ENCODE results near the gene RCN1. TPM values are rescaled to one million over a fixed set of nuclear protein-coding genes. Genes with fewer than 3 reads are reported as not detected.

The RCN1 gene
- total RNA-seq, 2 donors from 2014 or later: 88.5 to 91.6 TPM

DNA sequence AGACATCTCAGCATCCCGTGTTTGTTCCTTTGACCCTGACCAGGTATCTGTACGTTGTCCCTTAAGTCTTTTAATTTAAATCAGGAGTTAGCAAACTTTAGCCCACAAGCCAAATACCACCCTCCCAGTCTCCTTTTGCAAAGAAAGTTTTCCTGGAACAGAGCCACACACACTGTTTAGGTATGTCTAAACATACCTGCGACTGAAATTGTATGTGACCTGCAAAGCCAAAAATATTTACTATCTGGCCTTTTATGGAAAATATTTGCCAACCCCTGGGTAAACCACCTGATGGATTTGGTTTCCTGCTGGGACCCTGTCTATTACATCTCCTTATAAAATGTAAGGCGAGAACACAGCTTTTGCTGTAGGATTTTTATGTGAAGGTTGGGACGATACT lies 20.2 kb upstream of the RCN1 start:
- DNase-seq (ENCODE audit: low spot score): no peak
- no peak for ATAC-seq (ENCODE audit: insufficient number of reproducible peaks, low FRiP score, low read depth)
- H3K4me1 ChIP-seq (ENCODE audit: control insufficient read depth in 1 of 2, low read depth in 2 of 2): no peaks in the 10 kb centered on the region
- no peak for TF ChIP-seq CTCF (IDR thresholded peaks at IDR 0.05)
- no peaks in the 10 kb centered on the region for H3K27me3 ChIP-seq (replicated peaks; ENCODE audit: insufficient read depth)
- H3K36me3 ChIP-seq: no peaks in the 10 kb centered on the region
- no peak overlapping the region for H3K4me3 ChIP-seq
- no peaks in the 10 kb centered on the region for H3K9me3 ChIP-seq
- H3K27ac ChIP-seq: no peak overlapping the region

DNA sequence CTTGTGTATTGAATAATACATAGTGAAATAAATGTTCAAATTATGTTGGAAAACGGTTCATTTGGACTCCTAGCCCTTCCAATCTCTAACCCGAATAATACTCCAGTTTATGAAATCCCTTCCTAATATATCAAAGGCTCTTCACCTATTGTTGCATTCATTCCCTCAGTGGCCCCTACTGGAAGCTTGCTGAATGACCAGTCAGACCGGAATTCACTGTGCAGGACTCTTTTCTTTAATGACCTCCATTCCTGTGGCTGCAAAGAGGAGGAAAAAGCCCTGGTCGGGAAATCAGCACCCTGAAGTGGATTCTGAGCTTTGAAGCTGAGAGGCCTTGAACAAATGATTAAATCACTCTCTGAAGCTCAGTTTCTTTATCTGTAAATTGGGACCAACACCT lies 19.1 kb upstream of the RCN1 start:
- H3K36me3 ChIP-seq: no peaks in the 10 kb centered on the region
- no peaks in the 10 kb centered on the region for H3K27me3 ChIP-seq (replicated peaks; ENCODE audit: insufficient read depth)
- DNase-seq (ENCODE audit: low spot score): no peak
- no peak for TF ChIP-seq CTCF (IDR thresholded peaks at IDR 0.05)
- H3K4me3 ChIP-seq: no peak overlapping the region
- no peaks in the 10 kb centered on the region for H3K9me3 ChIP-seq
- no peak overlapping the region for H3K27ac ChIP-seq
- ATAC-seq (ENCODE audit: insufficient number of reproducible peaks, low FRiP score, low read depth): no peak
- H3K4me1 ChIP-seq (ENCODE audit: control insufficient read depth in 1 of 2, low read depth in 2 of 2): no peaks in the 10 kb centered on the region

GRCh38 chr11:32072872-32073643 lies 17.8 kb upstream of the RCN1 start:
- no peaks in the 10 kb centered on the region for H3K27me3 ChIP-seq (replicated peaks; ENCODE audit: insufficient read depth)
- DNase-seq (ENCODE audit: low spot score) (no peak), ATAC-seq (ENCODE audit: insufficient number of reproducible peaks, low FRiP score, low read depth) (no peak)
- H3K4me1 ChIP-seq (ENCODE audit: control insufficient read depth in 1 of 2, low read depth in 2 of 2): no peaks in the 10 kb centered on the region
- H3K27ac ChIP-seq: no peak overlapping the region
- no peaks in the 10 kb centered on the region for H3K36me3 ChIP-seq
- H3K4me3 ChIP-seq: no peak overlapping the region
- H3K9me3 ChIP-seq: no peaks in the 10 kb centered on the region
- TF ChIP-seq CTCF (IDR thresholded peaks at IDR 0.05): no peak

GRCh38 chr11:32073644-32074026 lies 17.2 kb upstream of the RCN1 start:
- Histone ChIP-seq H3K4me1 (ENCODE audit: control insufficient read depth in 1 of 2, low read depth in 2 of 2) (no peaks in the 10 kb centered on the region), H3K27me3 (replicated peaks; ENCODE audit: insufficient read depth) (no peaks in the 10 kb centered on the region), H3K36me3 (no peaks in the 10 kb centered on the region), H3K4me3 (no peak overlapping the region), H3K27ac (no peak overlapping the region), H3K9me3 (no peaks in the 10 kb centered on the region)
- ATAC-seq (ENCODE audit: insufficient number of reproducible peaks, low FRiP score, low read depth) (no peak), DNase-seq (ENCODE audit: low spot score) (no peak)
- no peak for TF ChIP-seq CTCF (IDR thresholded peaks at IDR 0.05)

- H3K4me1 ChIP-seq (ENCODE audit: control insufficient read depth in 1 of 2, low read depth in 2 of 2): no peaks in the 10 kb centered on the region
- no peaks in the 10 kb centered on the region for H3K9me3 ChIP-seq
- TF ChIP-seq CTCF (IDR thresholded peaks at IDR 0.05): no peak
- H3K36me3 ChIP-seq: no peaks in the 10 kb centered on the region
- H3K27ac ChIP-seq: no peak overlapping the region
- H3K27me3 ChIP-seq (replicated peaks; ENCODE audit: insufficient read depth): no peaks in the 10 kb centered on the region
- ATAC-seq (ENCODE audit: insufficient number of reproducible peaks, low FRiP score, low read depth) (no peak), DNase-seq (ENCODE audit: low spot score) (no peak)
- no peak overlapping the region for H3K4me3 ChIP-seq
Observed at GRCh38 chr11:32079553-32079952, 11.3 kb upstream of the RCN1 start.

Measured in thoracic aorta (tissue), 2 donors.